Measurements from ENCODE around the gene MAGI3.

DNA sequence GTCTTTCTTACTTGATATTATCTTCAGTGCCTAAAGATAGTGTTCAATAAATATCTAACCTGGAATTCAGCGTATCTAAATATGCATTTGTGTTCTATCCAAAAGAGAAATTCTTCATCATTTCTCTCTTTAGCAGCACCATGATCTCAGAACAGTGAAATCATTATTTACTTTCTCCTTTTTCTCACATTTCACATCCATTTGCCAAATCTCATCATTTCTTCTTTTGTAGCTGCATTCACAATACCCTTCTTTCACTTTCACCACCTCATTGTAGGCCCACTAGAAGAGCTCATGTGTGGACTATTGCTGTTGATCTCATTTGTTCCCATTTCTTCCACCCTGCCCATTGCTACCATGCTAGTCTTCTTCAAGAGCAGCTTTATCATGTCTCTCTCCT is 191.0 kb downstream of the MAGI3 start:
- TF ChIP-seq, protein P1, sequence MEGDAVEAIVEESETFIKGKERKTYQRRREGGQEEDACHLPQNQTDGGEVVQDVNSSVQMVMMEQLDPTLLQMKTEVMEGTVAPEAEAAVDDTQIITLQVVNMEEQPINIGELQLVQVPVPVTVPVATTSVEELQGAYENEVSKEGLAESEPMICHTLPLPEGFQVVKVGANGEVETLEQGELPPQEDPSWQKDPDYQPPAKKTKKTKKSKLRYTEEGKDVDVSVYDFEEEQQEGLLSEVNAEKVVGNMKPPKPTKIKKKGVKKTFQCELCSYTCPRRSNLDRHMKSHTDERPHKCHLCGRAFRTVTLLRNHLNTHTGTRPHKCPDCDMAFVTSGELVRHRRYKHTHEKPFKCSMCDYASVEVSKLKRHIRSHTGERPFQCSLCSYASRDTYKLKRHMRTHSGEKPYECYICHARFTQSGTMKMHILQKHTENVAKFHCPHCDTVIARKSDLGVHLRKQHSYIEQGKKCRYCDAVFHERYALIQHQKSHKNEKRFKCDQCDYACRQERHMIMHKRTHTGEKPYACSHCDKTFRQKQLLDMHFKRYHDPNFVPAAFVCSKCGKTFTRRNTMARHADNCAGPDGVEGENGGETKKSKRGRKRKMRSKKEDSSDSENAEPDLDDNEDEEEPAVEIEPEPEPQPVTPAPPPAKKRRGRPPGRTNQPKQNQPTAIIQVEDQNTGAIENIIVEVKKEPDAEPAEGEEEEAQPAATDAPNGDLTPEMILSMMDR (IDR thresholded peaks at IDR 0.05; ENCODE audit: low read length): no peak
- TF ChIP-seq EZH2 (IDR thresholded peaks at IDR 0.05; ENCODE audit: borderline replicate concordance, low read length): no peak

All from OCI-LY1 (cell line).